Measurements from ENCODE around the gene PHLDB1.

PHLDB1 gene

GRCh38 chr11:118614511-118614910 is 7.1 kb downstream of the PHLDB1 start:
- FAIRE-seq = no peak
- TF ChIP-seq, protein P1, sequence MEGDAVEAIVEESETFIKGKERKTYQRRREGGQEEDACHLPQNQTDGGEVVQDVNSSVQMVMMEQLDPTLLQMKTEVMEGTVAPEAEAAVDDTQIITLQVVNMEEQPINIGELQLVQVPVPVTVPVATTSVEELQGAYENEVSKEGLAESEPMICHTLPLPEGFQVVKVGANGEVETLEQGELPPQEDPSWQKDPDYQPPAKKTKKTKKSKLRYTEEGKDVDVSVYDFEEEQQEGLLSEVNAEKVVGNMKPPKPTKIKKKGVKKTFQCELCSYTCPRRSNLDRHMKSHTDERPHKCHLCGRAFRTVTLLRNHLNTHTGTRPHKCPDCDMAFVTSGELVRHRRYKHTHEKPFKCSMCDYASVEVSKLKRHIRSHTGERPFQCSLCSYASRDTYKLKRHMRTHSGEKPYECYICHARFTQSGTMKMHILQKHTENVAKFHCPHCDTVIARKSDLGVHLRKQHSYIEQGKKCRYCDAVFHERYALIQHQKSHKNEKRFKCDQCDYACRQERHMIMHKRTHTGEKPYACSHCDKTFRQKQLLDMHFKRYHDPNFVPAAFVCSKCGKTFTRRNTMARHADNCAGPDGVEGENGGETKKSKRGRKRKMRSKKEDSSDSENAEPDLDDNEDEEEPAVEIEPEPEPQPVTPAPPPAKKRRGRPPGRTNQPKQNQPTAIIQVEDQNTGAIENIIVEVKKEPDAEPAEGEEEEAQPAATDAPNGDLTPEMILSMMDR (IDR thresholded peaks at IDR 0.05; ENCODE audit: insufficient read depth, missing control alignments) = no peak
- no peak for DNase-seq (ENCODE audit: insufficient read length, low spot score)

DNA sequence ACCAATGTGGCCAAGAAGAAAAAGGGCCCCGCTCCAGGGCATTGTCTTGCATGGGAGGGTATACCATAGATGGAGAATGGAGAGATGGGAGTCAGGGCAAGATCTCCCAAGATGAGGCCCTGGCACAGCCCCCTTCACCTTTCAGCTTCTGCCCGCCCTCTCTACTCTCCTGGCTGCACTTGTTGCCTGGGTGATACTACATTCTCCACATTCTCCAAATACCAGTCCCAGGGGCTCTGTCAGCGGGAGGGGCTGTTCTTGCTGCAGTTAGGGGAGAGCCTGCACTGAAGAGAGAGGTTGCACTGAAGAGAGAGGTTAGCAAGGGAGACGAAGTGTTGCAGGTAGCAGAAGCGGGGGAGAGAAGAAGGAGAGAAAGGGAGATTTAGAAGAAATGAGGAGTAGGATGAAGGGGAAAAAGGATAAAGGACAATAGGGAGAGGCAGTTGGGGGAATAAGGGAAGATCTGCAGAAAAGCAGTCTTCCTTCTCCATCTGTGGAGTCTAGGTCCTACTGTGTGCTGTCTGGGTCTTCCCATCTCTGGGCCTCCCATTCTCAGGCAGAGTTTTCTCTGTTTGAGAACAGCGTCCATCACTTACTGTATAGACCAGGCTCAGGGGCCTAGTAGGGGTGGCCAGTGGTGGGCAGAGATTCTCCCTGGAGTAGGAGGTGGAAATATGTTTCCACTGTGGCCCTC is 8.0 kb downstream of the PHLDB1 start:
- TF ChIP-seq, protein P1 (IDR thresholded peaks at IDR 0.05; ENCODE audit: insufficient read depth, missing control alignments) = no peak
- no peak for DNase-seq (ENCODE audit: insufficient read length, low spot score)
- FAIRE-seq = no peak

- FAIRE-seq = no peak
- DNase-seq (ENCODE audit: insufficient read length, low spot score) = no peak
- TF ChIP-seq, protein P1 (IDR thresholded peaks at IDR 0.05; ENCODE audit: insufficient read depth, missing control alignments) = no peak
These were observed 8.6 kb downstream of the PHLDB1 start for GRCh38 chr11:118615976-118616371.

DNA sequence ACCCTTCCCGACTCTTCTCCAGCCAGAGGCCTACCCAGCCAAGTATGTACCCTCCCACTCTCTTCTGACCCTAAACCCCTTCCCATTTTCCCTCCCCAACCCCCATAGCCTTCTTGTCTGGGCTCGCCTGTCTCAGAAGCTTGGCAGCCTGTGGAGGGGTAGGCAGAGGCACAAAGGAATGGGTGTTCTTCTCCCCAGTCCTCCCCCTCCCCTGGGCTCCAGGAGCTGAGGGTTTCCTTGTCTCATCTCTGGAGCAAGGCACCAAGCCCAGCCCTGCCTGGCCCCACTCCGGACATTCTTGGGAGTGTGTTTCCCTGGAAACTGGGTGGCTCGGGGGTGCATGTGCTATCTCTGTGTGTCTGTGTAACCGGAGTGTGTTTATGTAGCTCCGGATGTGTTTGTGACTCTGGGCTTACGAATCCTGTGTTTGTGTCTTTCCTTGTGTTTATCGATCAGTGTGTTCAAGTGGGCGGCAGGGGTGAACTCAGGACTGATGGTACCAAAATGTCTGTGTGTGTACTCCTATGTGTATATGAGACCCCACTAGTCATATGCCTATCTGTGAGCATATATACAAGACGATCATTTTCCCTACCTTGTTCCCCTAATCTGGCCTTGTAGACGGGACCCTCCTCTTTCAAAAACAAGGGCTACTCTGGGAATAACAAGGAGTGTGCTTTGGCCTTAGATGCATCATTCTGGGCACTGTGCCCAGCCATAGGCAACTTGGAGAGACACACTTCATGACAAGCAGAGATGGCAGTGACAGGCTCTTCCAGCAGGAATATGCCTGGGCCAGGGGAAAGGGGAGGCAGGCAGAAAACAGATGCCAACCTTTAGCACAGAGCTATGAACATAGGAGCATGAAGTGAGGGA is 10.9 kb downstream of the PHLDB1 start:
- FAIRE-seq (no peak), DNase-seq (ENCODE audit: insufficient read length, low spot score) (no peak)
- TF ChIP-seq, protein P1 (IDR thresholded peaks at IDR 0.05; ENCODE audit: insufficient read depth, missing control alignments) = no peak

DNA sequence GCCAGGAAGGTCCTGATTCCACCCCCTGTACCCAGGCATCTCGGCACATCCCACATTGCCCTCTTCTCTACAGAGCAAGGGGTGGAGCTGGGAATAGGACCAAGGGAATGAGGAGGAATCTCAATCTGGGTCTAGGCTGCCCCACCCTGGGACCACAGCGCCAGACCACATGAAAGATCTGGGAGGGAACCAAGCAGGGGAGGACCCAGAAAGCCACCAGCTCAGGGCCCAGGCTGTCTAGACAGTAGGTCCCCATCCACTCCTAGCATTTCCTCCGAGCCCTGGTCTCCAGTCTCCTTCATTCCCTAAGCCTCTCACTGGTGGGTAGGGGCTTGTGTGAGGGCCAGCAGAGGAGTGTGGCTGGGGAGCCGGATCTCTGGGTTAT is 11.6 kb downstream of the PHLDB1 start:
- DNase-seq (ENCODE audit: insufficient read length, low spot score) (no peak), FAIRE-seq (no peak)
- TF ChIP-seq, protein P1 (IDR thresholded peaks at IDR 0.05; ENCODE audit: insufficient read depth, missing control alignments) = no peak

- TF ChIP-seq, protein P1 (IDR thresholded peaks at IDR 0.05; ENCODE audit: insufficient read depth, missing control alignments) = no peak
- no peak for DNase-seq (ENCODE audit: insufficient read length, low spot score)
- no peak for FAIRE-seq
These were observed 12.2 kb downstream of the PHLDB1 start for GRCh38 chr11:118619444-118620197.
